Ramos (cell line): Measurements from ENCODE around the gene SSR2.
"Not testable (repeated sequence)": the region's sequence is repeated elsewhere in the genome, so short reads cannot be mapped to it uniquely, and the experiment has no call there.

Experiments
- in situ Hi-C: fragments of 300-500 bp; cut with MboI; formaldehyde crosslinking; loops from one replicate; pipeline ENCODE4 v1.14.3; 2022; ENCODE audit warnings: low sequenced_read_pairs; ENCODE audit not compliant: unreplicated experiment

SSR2 gene

DNA sequence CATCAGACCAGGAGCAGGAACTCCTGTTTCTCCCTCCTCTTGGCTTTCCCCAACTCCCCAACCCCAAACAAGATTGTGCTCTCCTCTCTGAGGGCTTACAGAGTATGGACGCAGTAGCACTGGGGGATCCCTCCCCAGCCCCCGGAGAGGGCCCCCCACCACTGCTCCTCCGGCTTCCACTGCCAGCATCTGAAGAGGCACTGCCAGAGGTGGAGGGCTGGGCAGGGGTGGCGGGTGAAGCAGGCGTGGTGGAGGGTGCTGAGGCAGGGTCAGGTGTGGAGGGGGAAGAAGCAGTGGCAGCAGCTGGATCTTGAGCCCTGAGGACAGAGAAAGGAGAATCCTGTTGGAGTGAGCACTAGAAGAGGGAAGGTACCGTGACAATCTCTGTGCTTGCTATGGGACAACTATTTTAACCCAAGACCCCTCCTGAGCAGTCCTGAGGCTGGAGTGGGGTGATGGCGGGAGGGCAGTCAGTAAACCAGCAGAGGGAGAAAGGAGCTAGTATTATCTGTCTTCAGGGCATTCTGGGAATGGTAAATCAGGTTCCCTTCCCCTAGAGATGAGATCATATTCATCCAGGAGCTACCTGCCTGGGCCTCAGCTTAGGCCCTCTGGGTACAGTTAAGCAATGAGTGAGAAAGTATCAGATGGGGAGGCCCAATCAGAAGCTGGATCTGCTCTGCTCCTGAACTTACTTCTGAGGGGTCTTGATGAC is 30.4 kb upstream of the SSR2 start:
- in situ Hi-C loops, result no loop called here

GRCh38 chr1:156050376-156050775 is 29.6 kb upstream of the SSR2 start:
- in situ Hi-C loops, result no loop called here

DNA sequence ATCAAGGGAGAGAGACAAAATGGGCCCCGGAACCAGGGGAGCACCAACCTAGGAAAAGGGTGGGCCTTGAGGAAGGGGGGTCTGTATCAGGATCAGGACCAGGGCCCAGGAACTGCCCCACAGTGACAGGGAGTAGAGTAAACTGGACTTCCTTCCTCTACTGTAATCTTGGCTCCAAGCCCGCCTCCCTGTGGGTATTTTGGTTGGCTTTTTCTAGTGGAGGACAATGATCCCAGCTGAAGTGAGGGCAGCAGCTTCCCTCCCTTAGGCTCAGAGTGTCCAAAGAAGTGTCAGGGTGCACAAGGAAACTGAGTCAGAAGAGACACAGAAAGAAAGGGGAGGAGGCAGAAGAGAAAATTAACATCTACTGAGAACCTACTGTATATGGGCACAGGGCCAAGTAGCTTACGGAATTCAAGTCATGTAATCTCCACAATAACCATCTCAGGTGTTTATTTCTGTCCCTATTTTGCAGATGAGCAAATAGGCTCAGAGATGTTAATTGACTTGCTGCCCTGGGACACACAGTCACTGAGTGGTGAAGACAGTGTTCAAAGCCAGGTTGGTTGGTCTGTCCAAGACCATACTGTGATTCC is 28.0 kb upstream of the SSR2 start:
- in situ Hi-C loops, result no loop called here

GRCh38 chr1:156045076-156045475 is 24.3 kb upstream of the SSR2 start:
- in situ Hi-C loops, result no loop called here

DNA sequence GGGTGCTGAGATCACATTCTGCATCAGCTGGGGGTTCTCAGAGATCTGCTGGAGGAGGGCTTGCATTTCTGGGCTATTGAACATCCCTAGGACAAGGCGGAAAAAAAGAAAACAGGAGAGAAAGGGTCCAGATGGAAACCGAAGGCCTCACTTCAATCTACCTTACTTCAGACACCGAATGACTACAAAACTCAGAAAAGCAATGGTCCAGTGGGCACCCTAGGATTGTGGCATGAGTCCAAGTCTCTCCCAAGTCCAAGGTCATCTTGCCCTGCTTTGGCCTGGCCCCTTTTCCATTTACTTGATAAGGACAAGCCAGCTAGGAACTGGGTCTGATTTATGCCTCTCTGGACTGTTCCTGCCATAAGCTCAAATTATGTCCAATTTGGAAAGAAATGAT is 22.1 kb upstream of the SSR2 start:
- in situ Hi-C loops, result no loop called here

- in situ Hi-C loops, result not testable (repeated sequence)
These were observed 14.2 kb upstream of the SSR2 start for GRCh38 chr1:156034991-156035390.

DNA sequence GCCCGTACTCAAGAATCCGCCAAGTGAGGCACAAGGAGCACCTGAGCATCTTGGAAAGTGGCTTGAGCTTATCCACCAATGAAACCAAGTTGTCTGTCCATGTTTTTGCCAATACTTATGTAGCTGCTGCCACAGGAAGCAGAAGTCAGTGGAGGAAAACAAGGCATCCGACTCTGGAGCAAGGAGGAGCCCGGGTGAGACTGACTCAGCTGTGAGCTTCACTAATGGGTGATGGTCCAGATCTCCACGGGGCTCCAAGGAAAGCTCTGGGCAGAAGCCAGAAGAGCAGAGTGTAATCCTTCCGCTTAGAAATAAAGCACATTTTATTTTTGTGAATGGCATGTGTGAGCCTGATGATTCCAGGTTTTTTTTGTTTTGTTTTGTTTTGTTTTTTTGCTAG is 12.3 kb upstream of the SSR2 start:
- in situ Hi-C loops, result no loop called here

DNA sequence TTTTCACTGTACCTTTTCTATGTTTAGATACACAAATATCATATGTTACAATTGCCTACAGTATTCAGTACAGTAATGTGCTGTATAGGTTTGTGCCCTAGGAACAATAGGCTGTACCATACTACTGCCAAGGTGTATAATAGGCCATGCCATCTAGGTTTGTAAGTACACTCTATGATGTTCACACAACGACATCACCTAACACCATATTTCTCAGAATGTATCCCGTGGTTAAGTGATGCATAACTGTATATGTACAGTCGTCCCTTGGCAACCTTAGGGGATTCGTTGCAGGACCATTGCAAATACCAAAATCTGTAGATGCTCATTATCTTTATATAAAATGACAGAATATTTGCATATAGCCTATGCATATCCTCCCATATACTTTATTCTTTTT is 5.8 kb upstream of the SSR2 start:
- in situ Hi-C loops, result no loop called here

- in situ Hi-C loops, result no loop called here
These were observed 5.1 kb upstream of the SSR2 start for GRCh38 chr1:156025876-156026275.

DNA sequence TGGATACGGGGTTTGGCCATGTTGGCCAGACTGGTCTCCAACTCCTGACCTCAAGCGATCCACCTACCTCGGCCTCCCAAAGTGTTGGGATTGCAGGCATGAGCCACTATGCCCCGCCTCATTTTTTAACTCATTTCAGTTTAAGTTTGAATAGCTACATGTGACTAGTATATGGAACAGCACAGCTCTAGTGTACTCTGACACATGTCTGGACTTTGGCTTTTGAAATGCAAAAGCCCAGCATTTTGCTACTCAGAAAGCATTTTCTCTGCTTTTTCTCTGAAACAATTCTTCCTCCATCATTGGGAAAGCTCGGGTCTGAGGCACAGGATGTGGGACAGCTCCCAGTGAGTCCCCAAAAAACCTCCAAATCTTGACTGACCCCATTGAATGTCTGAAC is 4.0 kb upstream of the SSR2 start:
- in situ Hi-C loops, result no loop called here

DNA sequence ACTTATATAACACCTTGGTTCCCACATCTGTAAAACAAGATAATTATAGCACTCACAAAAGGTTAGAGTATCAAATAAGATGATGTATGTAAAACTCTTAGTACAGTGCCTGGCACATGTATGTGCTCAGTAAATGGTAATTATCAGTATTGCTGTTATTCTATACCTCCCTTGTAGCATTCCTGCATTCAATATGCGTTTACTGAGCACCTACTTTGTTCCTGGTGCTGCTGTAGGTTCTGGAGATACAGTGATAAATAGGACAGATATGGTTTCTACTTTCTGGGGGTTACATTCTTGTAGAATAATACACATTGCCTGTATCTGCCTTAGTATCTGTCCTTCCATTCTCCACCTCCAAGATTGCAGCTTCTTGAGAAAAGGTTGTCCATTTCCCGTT is 1.2 kb upstream of the SSR2 start:
- in situ Hi-C loops, result no loop called here

- in situ Hi-C loops, result no loop called here
These were observed 310 bp upstream of the SSR2 start for GRCh38 chr1:156021093-156021428.

DNA sequence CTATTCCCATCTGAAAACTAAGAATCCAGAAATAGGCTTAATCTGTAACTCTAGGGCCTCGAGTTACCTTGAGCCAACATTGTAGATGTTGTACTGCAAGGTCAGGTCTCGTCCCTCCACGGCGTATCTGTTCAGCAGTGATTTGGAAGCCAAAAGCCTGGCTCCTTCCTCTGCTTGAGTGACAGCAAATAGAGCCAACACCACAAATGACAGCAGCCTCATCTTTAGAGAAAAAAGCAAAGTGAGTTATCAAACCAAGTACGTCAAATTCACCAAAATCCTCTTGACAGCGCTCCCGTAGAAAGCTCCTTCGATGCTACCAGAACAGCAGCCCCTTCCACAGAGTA is 832 bp downstream of the SSR2 start:
- in situ Hi-C loops, result no loop called here

DNA sequence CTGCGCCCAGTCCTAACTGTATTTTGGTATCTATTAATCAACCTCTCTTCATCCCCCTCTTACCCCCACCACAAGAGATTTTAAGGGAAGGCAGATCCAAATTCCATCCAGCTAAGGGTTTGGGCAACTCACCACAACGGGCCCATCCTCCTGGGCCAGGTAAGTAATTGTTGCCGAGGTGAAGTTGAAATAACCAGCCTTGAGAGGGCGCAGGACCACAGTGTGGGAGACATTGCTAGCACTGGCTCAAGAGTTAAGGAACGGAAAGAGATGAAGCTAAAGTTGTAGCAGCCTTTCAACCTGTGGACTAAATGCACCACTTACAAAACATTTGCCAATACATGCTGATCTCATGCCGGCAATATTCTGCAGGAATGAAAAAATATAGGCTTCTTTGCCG is 5.9 kb downstream of the SSR2 start:
- in situ Hi-C loops, result no loop called here

DNA sequence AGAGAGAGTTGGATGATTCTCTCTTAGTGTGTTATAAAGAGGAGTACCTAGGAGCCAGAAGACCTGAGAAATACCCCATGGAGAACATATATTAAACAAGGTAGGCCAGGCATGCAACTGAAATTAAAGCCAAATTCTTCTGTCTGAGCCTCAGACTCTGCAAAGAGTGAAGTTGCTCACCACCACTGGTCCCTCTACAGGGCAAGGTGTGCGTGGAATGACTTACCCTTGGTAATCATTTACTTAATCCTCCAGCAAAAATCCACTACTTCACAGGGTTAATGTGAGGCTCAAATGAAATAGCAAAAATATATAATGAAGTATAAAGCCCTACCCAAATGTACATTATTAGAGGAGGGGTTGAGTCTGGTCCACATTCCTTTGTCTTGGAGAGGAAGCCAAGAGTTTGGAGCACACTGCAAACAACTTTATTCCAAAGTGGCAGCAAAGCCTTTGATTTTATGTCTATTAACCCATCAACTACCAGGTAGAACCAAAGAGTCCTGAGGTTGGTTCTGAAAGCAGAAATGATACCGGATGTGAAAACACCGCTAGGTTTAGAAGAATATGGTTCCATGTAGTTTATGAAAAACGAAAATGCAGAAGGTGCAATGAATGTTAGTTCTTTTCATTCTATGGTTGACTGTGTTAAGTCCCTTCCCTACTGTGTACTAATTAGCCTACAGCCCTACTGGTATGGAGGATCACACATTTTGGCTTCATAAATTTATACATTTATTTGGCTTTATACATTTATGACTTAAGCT is 8.5 kb downstream of the SSR2 start:
- in situ Hi-C loops, result no loop called here

DNA sequence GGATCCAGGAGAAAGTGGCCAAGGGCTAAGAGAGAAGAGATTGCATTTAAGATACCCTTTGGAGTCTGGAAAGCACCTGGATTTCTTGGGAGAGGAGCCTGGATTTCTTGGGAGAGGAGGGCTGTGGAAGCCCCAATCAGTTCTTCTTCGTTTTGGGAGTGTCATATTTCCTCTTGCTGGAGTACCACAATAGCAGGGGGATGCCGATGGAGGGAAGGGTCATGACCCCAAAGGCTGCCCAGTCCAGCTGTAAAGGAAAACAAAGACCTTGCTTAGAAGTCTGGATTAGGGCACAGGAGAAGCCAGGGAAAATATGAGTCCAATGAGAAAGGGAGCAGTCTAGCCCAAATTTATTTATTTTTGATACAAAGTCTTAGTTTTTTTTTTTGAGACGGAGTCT is 11.3 kb downstream of the SSR2 start:
- in situ Hi-C loops, result no loop called here

GRCh38 chr1:156006666-156007376 is 13.9 kb downstream of the SSR2 start:
- in situ Hi-C loops, result no loop called here

GRCh38 chr1:156004843-156005584 is 15.7 kb downstream of the SSR2 start:
- in situ Hi-C loops, result no loop called here

GRCh38 chr1:156003923-156004188 is 16.9 kb downstream of the SSR2 start:
- in situ Hi-C loops, result no loop called here

DNA sequence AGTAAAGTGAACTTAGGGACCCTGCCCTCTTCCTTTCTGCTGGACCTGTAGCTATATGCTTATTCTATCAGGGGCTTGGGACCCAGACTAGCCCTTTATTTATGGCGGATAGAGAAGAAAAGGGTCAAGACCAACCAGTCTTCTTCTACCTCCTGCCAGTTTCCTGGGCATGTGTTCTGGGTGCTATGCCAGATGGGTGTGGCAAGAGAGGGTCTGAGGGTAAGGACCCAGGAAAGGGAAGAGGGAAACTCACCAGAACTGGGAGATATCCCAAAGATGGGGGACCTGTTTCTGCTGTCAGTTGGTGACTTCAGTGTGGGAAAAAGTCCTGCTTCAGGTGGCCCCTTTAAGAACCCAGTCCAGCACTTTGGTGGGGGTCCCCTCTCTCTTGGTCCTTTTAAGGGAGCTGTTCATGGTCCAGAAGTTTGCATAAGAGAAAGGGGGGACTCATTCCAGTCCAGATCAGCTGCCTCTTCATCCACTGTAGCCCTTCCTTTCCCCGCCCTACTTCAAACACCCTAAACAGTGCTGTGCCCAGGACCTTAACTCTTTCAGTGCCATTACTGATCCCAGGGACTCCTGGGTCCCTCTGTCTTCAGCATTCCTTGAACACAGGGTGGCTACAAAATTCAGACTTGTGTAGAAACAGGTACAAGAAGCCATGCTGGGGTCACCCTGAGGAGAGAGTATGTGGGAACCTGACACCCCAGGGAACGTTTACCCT is 18.4 kb downstream of the SSR2 start:
- in situ Hi-C loops, result no loop called here
